Activated CD4-positive, alpha-beta memory T cell treated with anti-CD3 and anti-CD28 coated beads for 36 hours (primary cell): ENCODE results near the gene ADGRV1. TPM values are rescaled to one million over a fixed set of nuclear protein-coding genes. Genes with fewer than 3 reads are reported as not detected.
"Not testable (repeated sequence)": the region's sequence is repeated elsewhere in the genome, so short reads cannot be mapped to it uniquely, and the experiment has no call there.

Experiments
- CTCF ChIA-PET: fragments of 350-600 bp; sonication (Branson Sonifier 250); formaldehyde crosslinking; loops from one replicate; lab custom pipeline; 2021; ENCODE audit warnings: antibody characterized with exemption, inconsistent platforms; lab: Charles Lee
- POLR2A ChIA-PET: fragments of 350-600 bp; sonication (Branson Sonifier 250); formaldehyde crosslinking; loops from one replicate; lab custom pipeline; 2021; ENCODE audit warnings: antibody characterized with exemption; lab: Charles Lee
- DNase-seq: peaks from one replicate; pipeline ENCODE4 v3.0.0-alpha.2; 2020
- H3K27ac Mint-ChIP-seq: one replicate; pipeline ENCODE4 v1.8.0; 2021; ENCODE audit warnings: mixed read lengths
- H3K27me3 Mint-ChIP-seq: one replicate; pipeline ENCODE4 v1.8.0; 2021; ENCODE audit warnings: mixed read lengths
- H3K36me3 Mint-ChIP-seq: one replicate; pipeline ENCODE4 v1.8.0; 2021; ENCODE audit warnings: mixed read lengths
- H3K4me1 Mint-ChIP-seq: one replicate; pipeline ENCODE4 v1.8.0; 2021; ENCODE audit warnings: low read depth, mixed read lengths
- H3K4me3 Mint-ChIP-seq: one replicate; pipeline ENCODE4 v1.8.0; 2021; ENCODE audit warnings: mild to moderate bottlenecking, mixed read lengths
- H3K9me3 Mint-ChIP-seq: one replicate; pipeline ENCODE4 v1.8.0; 2021; ENCODE audit warnings: mixed read lengths
- intact Hi-C: fragments of 100-400 bp; cut with micrococcal nuclease; formaldehyde crosslinking; loops from one replicate; pipeline ENCODE4 v1.15.1; 2023
- total RNA-seq, 2 experiments: library from RNA; stranded (reverse); gene quantifications; one replicate each; pipeline ENCODE4 v1.2.3, GENCODE V29; 2021

ADGRV1 gene
- total RNA-seq, 2 experiments from 2014 or later = 0.05 TPM; not detected in 1

GRCh38 chr5:91007780-91008402 lies 449.3 kb downstream of the ADGRV1 start:
- H3K27me3 Mint-ChIP-seq = peaks cover 13% of the 10 kb centered on the region
- no peaks in the 10 kb centered on the region for H3K36me3 Mint-ChIP-seq
- ChIA-PET CTCF (no interaction called here), POLR2A (no interaction called here)
- intact Hi-C loops = no loop called here
- DNase-seq = no peak
- H3K9me3 Mint-ChIP-seq = no peaks in the 10 kb centered on the region
- H3K27ac Mint-ChIP-seq = no peak overlapping the region
- no peaks in the 10 kb centered on the region for H3K4me1 Mint-ChIP-seq
- no peak overlapping the region for H3K4me3 Mint-ChIP-seq

DNA sequence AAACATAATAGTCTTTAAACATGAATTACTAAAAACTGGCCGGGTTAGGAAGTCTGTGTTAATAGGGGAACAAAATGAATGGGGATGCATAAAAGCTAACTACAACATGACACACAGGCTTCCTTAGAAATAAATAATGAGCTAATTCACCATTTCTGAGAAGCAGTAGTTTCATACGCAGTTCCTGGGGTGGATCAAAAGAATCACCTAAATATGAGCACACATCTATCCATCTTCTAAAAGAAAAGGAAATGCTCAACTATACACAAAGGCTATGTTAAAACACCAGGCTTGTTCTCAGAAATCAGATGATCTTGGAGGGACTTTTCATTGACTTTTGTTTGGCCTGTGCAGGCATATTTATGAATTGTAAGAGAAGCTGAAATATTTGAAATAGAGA lies 451.5 kb downstream of the ADGRV1 start:
- Mint-ChIP-seq H3K27me3 (peaks cover 10% of the 10 kb centered on the region), H3K9me3 (peaks cover 8% of the 10 kb centered on the region), H3K36me3 (no peaks in the 10 kb centered on the region), H3K4me1 (no peaks in the 10 kb centered on the region), H3K27ac (no peak overlapping the region), H3K4me3 (no peak overlapping the region)
- POLR2A ChIA-PET = no interaction called here
- no peak for DNase-seq
- intact Hi-C loops = no loop called here
- CTCF ChIA-PET = no interaction called here

DNA sequence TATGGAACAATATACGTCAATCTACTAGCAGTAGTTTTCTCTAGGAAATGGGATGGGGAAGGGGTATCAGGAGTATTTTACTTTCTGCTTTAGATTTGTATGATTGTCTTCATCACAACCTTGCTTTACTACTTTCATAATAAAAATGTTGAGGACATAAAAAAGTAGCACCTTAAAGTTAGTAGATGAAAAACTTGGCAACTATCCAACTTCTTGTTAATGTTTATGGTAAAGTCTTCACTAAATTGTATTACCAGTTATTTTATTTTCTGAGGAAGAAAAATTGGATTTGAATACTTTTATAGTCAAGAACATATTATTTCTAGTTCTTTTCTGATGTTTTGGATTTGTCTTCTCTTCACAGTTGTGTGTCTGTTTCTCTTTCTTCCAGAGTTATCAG lies 452.4 kb downstream of the ADGRV1 start:
- no peak for DNase-seq
- ChIA-PET POLR2A (no interaction called here), CTCF (no interaction called here)
- peaks cover 16% of the 10 kb centered on the region for H3K27me3 Mint-ChIP-seq
- intact Hi-C loops = no loop called here
- H3K36me3 Mint-ChIP-seq = no peaks in the 10 kb centered on the region
- no peaks in the 10 kb centered on the region for H3K4me1 Mint-ChIP-seq
- H3K4me3 Mint-ChIP-seq = no peak overlapping the region
- H3K27ac Mint-ChIP-seq = no peak overlapping the region
- H3K9me3 Mint-ChIP-seq = peaks cover 11% of the 10 kb centered on the region

DNA sequence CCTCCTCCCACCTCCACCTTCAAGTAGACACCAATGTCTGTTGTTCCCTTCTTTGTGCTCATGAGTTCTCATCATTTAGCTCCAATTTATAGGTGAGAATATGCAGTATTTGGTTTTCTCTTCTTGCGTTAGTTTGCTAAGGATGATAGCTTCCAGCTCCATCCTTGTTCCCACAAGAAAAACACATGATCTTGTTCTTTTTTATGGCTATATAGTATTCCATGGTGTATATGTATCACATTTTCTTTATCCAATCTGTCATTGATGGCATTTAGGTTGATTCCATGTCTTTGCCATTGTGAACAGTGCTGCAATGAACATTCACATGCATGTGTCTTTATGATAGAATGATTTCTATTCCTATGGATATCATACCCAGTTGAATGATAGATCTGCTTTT lies 454.3 kb downstream of the ADGRV1 start:
- H3K36me3 Mint-ChIP-seq, DNase-seq, intact Hi-C loops, H3K4me1 Mint-ChIP-seq, H3K27ac Mint-ChIP-seq, H3K4me3 Mint-ChIP-seq, POLR2A ChIA-PET: not testable (repeated sequence)
- peaks cover 14% of the 10 kb centered on the region for H3K27me3 Mint-ChIP-seq
- H3K9me3 Mint-ChIP-seq = peaks cover 11% of the 10 kb centered on the region
- CTCF ChIA-PET = interaction anchor here (1.2 kb wide), 1 partner anchor 371 kb away, joined by 3 read pairs; no protein-coding TSS in a partner anchor

DNA sequence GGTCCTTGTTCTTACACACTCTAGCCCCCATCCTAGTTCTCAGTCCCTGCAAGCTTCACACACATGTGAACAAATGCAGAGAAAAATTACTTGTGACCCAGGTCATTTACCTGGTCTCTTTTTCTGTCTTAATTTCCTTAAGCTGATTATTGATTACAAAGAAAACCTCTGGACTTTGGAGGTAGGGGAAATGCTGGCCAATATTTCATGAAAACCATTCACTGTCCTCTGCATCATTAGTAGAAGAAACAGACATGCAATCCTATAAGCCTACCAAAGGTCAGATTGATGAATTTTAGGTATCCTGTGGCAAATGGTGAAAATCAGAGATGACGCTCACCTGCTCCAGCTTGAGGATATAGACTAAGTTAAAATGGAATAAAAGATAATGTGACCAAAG lies 457.7 kb downstream of the ADGRV1 start:
- CTCF ChIA-PET = no interaction called here
- no peak for DNase-seq
- no peaks in the 10 kb centered on the region for H3K36me3 Mint-ChIP-seq
- peaks cover 11% of the 10 kb centered on the region for H3K27me3 Mint-ChIP-seq
- intact Hi-C loops = no loop called here
- no peaks in the 10 kb centered on the region for H3K4me1 Mint-ChIP-seq
- no peak overlapping the region for H3K4me3 Mint-ChIP-seq
- POLR2A ChIA-PET = no interaction called here
- H3K9me3 Mint-ChIP-seq = peaks cover 11% of the 10 kb centered on the region
- no peak overlapping the region for H3K27ac Mint-ChIP-seq

DNA sequence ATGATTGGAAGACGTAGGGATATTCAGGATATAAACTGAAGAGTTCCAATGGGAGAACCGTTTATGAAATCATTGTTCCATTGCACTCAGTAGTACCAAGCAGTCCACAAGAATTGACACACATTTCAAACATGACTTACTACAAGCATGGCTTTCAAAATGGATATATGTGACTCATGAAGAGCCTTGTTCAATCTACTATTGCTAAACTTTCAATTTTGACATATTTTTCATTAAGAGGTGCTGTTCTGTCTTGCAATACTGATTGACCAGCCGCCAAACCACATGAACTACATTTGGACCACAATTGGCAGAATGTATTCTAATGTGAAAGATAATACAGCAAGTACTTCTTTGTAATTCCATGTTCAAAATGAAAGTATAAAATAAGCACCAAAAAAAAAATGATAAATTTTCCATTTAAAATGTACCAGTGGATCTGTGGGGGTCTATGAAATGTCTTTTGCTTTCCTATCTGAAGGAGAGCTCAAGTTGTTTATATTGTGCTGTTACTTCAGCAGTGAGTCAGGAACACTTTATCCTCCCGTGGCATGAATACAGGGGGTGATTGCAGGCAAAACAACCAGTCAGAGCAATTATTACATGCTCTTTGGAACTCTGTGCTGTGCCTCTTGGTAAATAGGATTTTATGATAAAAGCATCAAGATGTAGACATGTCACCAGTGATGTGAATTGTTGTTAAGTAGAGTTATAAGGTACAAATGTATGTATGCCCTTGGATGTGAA lies 458.5 kb downstream of the ADGRV1 start:
- H3K27me3 Mint-ChIP-seq = peaks cover 11% of the 10 kb centered on the region
- no peaks in the 10 kb centered on the region for H3K4me1 Mint-ChIP-seq
- DNase-seq = no peak
- POLR2A ChIA-PET = no interaction called here
- no peaks in the 10 kb centered on the region for H3K36me3 Mint-ChIP-seq
- H3K27ac Mint-ChIP-seq = no peak overlapping the region
- peaks cover 11% of the 10 kb centered on the region for H3K9me3 Mint-ChIP-seq
- no peak overlapping the region for H3K4me3 Mint-ChIP-seq
- intact Hi-C loops = no loop called here
- CTCF ChIA-PET = interaction anchor here (0.7 kb wide), 1 partner anchor 192 kb away, joined by 3 read pairs; no protein-coding TSS in a partner anchor

DNA sequence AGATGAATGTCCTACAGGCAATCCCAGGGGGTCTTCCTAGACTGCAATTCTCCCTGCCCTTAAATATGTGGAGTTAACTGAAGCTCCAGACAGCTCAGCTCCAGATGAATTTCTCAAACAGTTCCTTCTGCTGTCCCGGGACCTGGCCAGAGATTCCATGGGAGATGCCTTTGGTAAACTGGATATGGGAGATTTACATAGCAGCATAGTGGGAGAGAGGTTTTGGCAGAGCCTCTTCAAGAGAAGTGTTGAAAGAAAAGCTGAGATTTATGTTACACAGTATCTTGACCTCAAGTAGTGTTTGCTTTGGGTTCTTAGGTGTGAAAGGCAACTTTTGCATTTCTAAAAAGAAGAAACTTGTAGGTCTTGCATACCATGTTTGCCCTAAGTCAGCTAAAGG lies 459.6 kb downstream of the ADGRV1 start:
- ChIA-PET CTCF (no interaction called here), POLR2A (no interaction called here)
- Mint-ChIP-seq H3K27me3 (peaks cover 11% of the 10 kb centered on the region), H3K27ac (no peak overlapping the region), H3K4me1 (no peaks in the 10 kb centered on the region), H3K36me3 (no peaks in the 10 kb centered on the region), H3K4me3 (no peak overlapping the region), H3K9me3 (peaks cover 9% of the 10 kb centered on the region)
- no peak for DNase-seq
- intact Hi-C loops = no loop called here

DNA sequence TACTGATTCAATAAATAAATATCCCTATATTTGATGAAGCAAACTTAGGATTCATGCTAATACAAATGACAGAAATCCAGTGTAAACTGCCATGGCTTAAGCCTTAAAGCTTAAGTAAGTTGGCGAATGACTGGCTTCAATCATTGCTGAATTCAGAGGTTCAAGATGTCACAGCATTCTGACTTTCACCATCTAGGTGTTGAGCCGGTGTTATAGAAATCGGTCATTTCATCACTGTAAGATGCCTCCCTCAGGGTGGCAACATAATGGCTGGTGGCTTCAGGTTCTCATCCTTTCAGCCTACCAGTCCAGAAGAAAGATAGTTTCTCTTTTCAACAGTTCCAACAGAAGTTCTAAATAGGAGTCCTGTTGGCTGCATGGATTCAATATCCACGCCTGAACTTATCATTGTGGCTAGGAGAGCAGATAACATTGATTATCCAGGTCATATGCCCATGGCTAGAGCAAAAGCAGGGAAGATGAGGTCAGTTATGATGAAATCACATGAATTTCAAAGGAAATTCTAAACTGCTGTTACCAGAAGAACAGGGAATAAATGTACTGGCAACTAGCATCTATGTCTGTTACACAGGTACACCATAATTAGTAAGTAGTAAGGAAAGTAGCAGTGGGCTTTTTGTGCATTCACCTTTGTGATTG lies 460.2 kb downstream of the ADGRV1 start:
- Mint-ChIP-seq H3K36me3 (no peaks in the 10 kb centered on the region), H3K27me3 (peaks cover 11% of the 10 kb centered on the region), H3K9me3 (peaks cover 7% of the 10 kb centered on the region), H3K4me3 (no peak overlapping the region), H3K27ac (no peak overlapping the region), H3K4me1 (no peaks in the 10 kb centered on the region)
- POLR2A ChIA-PET = no interaction called here
- intact Hi-C loops = no loop called here
- DNase-seq = no peak
- CTCF ChIA-PET = no interaction called here

DNA sequence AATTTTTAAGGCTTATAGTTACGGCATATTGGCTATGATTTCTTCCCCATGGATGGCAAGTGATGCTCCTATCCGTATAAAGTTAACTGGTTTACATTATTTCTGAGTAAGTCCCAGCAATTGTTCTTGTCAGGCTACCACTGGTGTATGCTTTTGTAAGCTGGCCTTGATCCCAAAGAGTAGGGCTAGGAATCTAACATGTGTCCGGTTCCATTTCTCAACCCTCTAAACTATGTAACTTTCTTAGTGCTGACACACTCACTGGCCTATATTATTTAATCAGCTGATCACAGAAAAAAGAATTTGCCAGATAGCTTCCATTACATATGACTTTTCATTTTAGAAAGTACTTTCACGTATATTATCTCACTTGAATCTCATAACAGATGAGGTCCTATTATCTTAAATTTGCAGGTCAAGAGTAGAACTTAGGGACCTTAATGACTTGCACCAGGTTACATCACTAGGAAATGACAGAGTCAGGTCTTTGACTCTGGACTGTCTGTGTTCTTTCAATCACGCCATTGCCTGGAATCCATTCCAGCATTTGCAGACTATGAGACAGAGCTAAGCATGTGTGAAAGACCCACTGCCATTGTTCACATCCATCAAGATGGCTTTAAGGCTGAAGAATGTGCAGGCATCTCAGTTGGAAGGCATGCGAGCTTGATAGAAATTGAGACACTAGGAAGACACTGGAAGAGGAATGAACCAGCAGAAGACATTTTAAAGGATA lies 461.6 kb downstream of the ADGRV1 start:
- CTCF ChIA-PET = no interaction called here
- no peak for DNase-seq
- intact Hi-C loops = no loop called here
- no peaks in the 10 kb centered on the region for H3K36me3 Mint-ChIP-seq
- no peaks in the 10 kb centered on the region for H3K4me1 Mint-ChIP-seq
- H3K4me3 Mint-ChIP-seq = no peak overlapping the region
- H3K9me3 Mint-ChIP-seq = peaks cover 1% of the 10 kb centered on the region
- no peak overlapping the region for H3K27ac Mint-ChIP-seq
- H3K27me3 Mint-ChIP-seq = peaks cover 9% of the 10 kb centered on the region
- POLR2A ChIA-PET = no interaction called here

- POLR2A ChIA-PET = no interaction called here
- Mint-ChIP-seq H3K27ac (no peak overlapping the region), H3K27me3 (peaks cover 4% of the 10 kb centered on the region), H3K4me1 (no peaks in the 10 kb centered on the region), H3K9me3 (no peaks in the 10 kb centered on the region), H3K4me3 (no peak overlapping the region), H3K36me3 (no peaks in the 10 kb centered on the region)
- CTCF ChIA-PET = no interaction called here
- intact Hi-C loops = no loop called here
- no peak for DNase-seq
These were observed 463.9 kb downstream of the ADGRV1 start for GRCh38 chr5:91022518-91022917.

- Mint-ChIP-seq H3K27me3 (peaks cover 7% of the 10 kb centered on the region), H3K4me1 (no peaks in the 10 kb centered on the region), H3K36me3 (no peaks in the 10 kb centered on the region), H3K27ac (no peak overlapping the region), H3K9me3 (no peaks in the 10 kb centered on the region), H3K4me3 (no peak overlapping the region)
- intact Hi-C loops = no loop called here
- ChIA-PET CTCF (no interaction called here), POLR2A (no interaction called here)
- DNase-seq = no peak
These were observed 465.6 kb downstream of the ADGRV1 start for GRCh38 chr5:91024206-91024605.

GRCh38 chr5:91024727-91025126 lies 466.1 kb downstream of the ADGRV1 start:
- Mint-ChIP-seq H3K36me3 (no peaks in the 10 kb centered on the region), H3K27ac (no peak overlapping the region), H3K4me3 (no peak overlapping the region), H3K9me3 (no peaks in the 10 kb centered on the region), H3K4me1 (no peaks in the 10 kb centered on the region), H3K27me3 (peaks cover 7% of the 10 kb centered on the region)
- ChIA-PET CTCF (no interaction called here), POLR2A (no interaction called here)
- intact Hi-C loops = no loop called here
- no peak for DNase-seq
